Stimulated activated CD8-positive, alpha-beta memory T cell treated with anti-CD3 and anti-CD28 coated beads, Interleukin-2, amount 100 ng/mL, for 1 hour (primary cell): Measurements from ENCODE around the gene ZNF513.

Experiments
- DNase-seq, 2 donors: peaks; one replicate each; pipeline ENCODE4 v3.0.0-alpha.2; 2020; ENCODE audit warnings: low read depth in 2 of 2

Gene ZNF513

DNA sequence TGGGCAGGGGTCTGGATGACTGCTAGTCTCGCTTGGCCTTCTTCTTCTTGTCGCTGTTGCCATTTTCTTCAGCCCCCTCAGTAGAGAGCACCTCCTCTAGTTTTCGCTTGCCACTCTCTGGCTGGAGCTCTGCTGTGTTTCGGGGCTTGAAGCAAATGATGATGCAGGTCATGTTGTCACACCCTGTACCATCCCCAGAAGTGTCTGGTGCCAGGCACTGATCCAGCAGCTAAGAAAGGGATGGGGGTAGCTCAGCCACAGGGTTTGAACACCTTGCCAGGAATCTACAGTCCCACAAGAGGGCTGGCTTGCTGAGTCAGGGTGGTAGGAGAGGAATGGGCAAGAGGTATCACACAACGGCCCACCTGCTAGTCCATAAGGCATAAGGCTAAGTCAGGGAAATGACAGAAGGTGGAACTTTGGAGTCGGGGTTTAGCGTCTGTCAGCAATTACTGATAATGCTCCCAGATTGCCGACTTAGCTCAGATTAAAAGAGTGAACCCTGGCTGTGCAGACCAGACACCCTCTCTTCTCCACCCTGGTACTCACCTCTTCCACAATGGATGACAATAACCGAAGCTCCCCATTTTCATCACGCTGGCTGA is 1.1 kb upstream of the ZNF513 start:
- no peak for DNase-seq

DNA sequence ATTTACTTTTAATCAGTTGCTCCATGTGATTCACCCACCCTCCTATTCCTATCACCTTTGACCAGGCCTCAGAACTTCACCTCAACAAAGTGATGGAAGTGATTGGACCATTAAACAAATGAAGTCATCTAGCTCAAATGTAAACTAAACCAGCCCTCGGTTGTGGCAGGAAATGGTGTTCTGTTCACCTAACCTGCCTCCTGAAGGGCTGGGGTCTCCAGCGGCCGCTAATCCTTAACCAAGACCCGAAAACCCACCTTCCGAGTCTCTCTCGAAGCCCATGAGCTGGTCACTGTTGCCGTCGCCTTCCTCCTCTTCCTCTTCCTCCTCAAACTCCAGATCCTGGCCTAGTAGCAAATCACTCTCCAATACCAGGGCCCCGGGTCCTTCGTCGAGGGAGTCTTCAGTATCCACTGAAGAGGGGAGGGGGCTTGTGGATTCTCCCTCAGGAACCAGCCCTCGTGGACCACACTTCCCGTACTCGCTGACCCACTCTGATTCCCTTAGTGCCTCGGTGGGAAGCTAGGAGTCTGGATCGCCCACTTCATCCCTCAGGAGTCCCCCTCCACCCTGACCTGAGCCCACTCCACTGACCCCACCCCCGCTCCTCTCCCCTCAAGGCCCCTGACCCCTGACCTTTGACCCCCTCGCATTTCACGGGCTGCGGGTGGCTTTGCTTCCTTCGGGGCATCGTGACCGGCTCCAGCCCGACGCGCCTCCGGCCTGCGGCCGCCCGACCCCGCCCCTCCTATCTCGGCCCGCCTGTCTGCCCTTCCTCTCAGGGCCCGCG is 503 bp downstream of the ZNF513 start:
- DNase-seq: no peak

DNA sequence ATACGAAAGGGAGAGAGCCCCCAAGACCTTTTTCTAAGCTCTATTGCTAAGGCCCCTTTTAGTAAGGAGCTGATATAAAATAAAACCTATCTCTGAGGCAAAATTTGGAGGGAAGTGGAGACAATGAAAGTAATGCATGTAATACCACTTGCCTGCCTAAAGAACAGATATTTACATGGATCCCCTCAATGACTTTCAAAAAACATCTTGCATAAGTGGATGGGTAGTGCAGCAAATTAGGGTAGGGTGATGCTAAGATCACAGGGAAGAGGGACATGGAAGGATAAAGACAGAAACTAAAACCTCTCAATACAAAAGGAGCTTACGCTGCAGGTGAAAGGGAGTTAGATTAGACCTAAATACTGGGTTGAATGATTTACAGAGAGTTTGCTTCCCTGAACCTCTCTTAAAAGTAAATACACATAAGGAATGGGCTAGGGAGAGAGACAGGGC is 1.1 kb downstream of the ZNF513 start:
- DNase-seq: no peak

DNA sequence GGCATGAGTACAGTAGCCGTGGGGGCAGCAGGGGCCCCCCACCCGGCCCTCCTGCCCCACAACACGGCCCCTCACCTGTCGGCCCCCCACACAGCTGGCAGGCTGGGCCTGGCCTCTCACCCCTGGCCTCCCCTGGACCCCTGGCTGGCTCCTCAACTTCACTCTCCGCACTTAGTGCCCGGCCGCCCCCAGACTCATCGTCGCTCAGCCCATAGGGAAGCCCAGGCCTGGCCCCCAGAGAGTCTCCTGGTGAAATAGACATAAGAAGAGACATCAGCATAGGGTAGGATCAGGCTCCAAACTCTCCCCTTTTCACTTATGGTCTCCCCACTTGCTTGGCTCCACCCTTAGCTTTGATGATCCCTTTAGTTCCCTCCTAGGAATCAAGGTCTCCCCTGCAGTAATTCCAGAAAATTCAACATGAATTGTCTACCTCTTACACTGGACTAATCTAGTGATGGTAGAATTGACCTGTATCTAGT is 1.7 kb downstream of the ZNF513 start:
- no peak for DNase-seq

DNA sequence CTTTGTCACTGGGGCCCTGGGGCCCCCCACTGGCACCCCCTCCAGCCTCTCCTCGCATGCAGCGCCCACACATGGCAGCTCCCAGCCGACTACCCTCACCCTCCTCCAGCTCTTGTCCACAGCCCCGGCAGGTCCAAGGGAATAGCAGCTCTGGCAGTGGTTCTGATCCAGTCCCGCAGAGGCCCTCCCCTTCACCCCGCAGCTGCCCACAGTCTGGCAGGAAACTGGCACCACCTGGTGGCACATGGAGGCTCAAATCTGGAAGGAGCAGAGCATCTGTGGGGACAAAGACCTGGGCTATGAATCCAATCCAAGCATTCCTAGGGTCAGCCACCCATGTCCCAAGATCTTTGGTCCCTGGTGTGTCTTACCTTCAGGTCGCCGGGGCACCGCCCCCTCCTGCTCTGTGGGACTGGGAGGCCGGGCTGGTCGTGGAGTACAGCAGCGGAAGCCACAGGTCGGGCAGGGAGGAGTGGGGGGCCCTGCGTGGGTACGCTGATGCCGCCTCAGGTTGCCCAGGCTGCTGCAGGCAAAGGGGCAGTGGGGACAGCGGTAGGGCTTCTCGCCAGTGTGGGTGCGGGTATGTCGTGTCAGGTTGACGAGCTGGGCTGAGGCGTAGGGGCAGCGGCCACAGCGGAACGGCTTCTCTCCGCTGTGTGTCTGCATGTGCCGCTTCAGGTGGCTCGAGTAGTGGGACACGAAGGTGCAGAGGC is 2.3 kb downstream of the ZNF513 start:
- no peak for DNase-seq

DNA sequence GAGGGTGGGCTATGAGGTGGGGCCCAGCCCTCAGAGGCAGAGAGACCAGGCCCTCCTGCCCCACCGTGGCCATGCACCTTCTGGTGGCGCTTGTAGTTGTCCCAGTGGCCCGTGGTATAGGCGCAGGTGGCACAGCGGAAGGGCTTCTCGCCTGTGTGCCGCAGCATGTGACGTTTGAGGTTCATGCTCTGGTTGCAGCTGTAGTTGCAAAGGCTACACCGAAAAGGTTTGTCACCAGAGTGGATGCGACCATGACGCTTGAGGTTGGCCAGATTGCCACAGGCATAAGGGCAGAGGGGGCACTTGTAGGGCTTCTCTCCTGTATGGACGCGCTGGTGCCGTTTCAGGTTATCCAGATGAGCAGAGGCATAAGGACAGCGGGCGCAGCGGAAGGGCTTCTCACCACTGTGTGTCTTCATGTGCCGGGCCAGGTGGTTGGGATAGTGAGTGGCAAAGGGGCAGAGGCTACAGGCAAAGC is 2.9 kb downstream of the ZNF513 start:
- no peak for DNase-seq

DNA sequence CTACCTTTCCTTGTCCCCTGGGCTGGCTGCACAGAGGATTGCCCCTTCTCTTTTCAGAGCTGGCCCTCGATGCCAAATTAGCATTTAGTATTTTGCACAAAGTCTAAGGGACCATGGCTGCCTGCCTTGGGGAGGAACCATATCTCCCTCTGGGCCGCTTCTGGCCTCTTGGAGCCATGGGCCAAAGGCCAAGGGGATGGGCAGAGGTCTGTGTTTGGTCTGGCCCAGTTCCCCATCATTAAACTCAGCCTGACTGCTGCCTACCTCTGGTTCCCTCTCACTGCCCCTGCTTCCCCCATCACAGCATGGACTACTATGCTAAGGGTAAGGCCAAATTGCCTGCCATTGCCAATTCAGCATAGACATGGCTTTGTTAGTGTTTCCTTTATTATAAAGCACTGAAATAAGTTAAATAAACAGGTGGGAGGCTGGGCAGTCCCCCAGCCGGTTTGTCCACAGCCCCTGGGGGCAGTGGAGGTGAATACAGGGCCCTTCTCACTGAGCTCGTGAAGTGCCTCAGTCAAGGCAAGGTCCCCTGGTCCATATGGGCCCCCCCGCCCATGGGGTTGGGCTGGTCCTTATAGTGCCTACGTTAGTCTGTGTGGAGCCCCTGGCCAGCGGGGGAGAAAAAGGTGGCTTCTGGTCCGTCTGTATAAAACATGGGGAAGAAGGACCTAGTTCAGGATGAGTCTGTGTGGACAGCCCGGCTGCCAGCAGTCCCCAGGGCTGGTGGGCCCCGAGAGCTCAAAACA is 3.5 kb downstream of the ZNF513 start:
- DNase-seq: no peak

DNA sequence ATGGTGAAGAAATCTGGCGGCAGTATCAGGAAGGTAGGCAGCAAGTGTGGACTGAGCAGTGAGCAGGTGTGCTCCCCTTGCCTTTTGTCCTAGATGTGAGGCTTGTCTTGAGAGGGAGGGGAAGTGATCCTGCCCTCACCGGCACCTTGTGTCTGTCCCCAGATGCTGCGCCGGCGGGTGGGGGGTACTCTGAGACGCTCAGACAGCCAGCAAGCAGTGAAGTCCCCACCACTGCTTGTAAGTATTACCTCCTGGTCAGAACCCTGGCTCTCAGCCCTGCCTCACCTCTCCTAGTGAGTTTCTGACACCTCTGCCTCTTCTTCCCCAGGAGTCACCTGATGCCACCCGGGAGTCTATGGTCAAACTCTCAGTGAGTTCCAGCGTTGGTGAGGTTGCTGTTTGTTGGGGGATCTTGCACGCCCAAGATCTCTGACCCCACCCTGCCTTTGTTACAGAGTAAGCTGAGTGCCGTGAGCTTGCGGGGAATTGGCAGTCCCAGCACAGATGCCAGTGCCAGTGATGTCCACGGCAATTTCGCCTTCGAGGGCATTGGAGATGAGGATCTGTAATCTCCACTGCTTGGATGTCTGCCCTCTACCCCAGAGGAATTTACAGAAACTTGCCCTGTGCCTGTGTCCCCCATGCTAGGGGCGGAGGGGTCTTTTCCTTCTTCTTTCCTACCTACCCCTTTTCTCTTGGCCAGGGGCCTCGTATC is 4.2 kb downstream of the ZNF513 start:
- no peak for DNase-seq

DNA sequence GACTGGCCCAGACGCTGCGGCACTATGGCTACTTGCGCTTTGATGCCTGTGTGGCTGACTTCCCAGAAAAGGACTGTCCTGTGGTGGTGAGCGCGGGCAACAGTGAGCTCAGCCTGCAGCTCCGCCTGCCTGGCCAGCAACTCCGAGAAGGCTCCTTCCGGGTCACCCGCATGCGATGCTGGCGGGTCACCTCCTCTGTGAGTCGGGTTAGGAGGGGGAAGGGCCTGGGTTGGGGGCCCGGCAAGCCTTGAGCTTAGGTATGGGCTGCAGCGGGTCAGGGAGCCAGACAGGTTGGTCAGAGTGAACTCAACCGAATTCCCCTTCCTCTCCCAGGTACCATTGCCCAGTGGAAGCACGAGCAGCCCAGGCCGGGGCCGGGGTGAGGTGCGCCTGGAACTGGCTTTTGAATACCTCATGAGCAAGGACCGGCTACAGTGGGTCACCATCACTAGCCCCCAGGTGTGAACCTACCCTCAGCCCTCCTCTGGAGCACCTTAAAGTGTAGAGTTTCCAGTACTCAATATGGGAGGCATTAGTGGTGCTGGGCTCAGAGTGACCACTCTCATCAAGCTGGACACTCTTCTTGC is 4.9 kb downstream of the ZNF513 start:
- no peak for DNase-seq

DNA sequence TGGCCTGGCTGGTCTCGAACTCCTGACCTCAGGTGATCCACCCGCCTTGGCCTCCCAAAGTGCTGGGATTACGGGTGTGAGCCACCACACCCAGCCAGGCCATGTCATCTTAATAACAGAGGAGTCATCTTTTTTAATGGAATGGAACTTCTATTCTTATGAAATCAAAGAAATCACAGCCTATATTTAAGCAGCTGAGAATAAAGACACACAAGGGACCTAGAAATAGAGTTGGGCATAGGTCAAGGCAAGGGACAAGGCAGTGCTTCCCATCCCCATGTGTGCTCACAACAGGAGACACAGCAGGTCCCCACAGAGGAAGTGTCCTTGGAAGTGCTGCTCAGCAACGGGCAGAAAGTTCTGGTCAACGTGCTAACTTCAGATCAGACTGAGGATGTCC is 7.0 kb downstream of the ZNF513 start:
- DNase-seq: no peak

DNA sequence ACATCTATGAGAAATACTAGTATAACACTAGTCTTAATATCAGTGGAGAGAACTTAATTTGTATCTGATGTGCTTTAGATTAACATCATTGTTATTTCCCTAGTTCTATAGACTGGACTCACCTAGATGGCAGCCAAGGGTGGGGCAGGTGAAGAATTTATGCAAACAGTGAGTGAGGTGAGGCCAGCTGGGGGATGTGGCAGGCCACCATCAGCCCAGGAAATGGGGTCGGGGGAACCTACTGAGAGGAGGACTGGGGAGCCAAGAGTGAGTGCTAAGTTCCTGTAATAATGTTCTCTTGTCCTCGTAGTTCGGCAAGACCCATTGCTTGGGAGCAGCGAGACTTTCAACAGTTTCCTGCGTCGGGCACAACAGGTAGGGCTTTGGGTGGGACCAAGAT is 7.6 kb downstream of the ZNF513 start:
- no peak for DNase-seq

DNA sequence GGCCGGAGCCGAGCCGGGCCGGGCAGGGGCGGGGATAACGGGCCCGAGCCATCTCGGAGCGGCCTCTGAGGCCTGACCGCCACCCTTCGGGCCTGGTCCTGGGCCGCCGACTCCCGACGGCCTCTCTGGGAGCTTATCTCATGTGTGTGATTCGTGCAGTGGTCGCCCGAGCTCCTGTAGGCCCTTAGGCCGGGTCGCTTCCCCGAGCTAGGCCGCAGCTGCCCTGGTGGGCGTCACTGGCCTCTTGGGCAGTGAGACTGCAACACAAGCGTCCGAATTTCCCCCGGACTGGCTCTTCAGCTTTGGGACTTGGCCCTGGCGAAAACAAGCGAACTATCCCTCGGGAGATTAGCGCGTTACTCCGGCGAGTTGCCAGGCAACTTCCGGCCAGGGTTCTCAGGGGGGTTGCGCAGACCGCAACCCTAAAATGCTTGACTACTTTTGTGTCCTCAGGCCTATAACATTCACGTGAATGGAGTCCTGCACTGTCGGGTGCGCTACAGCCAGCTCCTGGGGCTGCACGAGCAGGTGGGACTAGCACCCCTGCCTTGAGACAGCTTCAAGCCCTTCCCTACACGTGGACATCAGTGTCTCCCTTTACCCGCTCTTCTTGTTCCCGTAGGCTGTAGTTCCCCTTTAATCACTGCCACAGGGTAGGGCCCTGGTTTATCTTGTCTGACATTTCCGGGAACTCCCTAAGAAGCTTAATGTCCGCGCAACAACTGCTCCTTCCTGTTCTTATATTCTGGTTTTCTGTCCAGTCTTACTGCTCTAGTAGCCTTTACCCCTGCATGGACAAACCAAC is 9.5 kb downstream of the ZNF513 start:
- no peak for DNase-seq

DNA sequence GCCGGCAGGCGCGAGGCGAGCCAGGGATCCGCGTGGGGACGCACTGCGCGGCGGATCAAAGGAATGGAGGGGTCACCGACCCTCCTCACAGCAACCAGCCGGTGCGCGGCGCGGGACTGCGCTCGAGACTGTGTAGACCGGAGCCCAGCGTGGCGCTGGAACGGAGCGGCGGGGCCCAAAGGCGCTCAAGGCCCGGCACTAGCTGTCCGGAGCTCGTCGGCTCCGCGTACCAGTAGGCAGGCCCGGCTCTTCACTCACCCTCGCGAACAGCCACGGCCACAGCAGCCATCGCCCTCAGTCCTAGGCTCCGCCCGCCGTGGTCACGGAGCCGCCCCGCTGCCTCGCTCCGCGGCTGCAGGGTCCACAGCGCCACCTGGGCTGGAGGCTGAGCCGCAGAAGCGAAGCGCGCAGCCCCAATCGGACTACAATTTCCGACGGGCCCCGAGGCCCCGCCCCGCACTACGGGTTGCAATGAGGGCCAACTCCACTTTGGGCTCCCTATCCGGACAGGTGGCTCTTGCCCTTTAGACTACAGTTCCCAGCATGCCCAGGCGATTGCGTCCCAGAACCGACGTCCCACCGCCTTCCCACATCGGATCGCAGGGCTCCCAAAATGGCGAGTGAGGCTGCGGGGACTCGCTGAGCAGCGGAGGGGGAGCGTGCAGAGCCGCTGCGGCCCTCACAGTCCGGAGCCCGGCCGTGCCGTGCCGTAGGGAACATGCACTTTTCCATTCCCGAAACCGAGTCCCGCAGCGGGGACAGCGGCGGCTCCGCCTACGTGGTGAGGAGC is 10.3 kb downstream of the ZNF513 start, which contains the start of the genes EIF2B4 and SNX17:
Gene EIF2B4 (minus strand): TSS at position 313 of the 790 bp plus-strand sequence. CDS start 24 bp downstream, at position 289.
Gene SNX17 (plus strand): TSS at position 591 of the 790 bp plus-strand sequence. CDS start 128 bp downstream, at position 719.
- peak; percentile 98 to 99 for DNase-seq

DNA sequence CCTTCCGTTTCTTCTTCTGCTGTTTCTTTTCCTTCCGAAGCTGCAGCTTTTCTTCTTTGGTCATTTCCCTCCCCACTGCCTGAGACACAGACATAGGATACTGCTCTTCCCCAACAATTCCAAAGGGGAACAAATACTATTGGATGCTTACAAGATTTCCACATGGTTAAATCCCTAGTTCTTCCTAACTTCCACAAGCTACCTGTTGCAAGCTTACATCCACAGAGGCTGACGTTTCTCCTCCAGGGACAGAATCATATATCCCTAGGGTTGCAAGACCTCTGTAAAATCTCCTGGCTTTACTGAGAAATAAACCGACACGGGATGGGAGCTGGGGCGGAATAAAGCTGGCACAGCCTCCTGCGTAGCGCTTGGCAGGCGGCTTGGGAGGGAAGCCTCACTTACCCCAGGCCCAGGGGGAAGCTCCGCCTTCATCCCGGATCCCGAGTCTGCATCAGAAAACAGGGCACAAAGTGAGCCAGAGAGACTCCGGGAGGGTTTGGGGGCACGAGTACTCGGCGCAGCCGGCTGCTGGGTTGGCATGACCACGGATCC is 11.0 kb downstream of the ZNF513 start:
- no peak for DNase-seq

DNA sequence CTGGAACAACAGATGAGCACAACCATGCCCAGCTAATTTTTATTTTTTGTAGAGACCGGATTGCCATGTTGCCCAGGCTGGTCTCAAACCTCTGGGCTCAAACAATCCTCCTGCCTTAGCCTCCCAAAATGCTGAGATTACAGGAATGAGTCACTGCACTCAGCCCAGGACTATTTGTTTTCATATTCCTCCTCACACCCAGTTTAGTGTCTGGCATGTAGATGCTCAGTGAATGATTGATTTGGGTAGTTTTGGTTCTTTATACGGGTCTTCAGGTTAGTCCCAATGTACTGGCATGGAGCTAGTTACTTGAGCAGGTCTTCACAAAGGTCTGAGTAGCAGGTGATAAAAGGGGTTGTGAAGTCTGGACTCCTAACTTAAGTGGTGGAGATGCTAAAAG is 16.6 kb downstream of the ZNF513 start:
- DNase-seq: no peak

DNA sequence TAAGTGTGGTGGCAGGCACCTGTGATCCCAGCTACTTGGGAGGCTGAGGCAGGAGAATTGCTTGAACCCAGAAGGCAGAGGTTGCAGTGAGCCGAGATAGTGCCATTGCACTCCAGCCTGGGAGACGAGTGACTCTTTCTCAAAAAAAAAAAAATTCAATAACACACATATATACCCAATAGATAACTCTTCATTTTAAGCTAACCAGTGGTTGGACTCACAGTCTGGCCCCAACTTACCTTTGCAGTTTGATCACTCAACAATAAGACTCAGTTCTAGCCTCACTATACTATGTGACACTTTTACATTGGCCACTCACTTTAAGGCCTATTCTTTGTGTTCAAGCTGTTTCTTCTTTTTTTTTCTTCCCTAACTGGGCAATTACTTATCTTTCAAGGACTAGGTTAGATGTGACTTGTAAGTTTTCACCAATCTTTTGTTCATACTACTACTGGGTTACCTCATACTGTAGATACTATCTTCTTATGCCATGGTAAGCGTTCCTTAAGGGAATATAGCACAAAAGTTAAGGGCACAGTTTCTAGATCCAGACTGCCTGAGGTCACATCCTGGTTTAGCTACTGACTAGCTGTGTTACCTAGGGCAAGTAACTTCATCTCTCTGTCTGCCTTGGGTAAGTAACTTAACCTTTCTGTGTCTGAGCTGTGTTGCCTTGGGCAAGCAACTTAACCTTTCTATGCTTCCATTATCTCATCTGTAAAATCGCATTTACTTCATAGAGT is 17.7 kb downstream of the ZNF513 start:
- DNase-seq: no peak

DNA sequence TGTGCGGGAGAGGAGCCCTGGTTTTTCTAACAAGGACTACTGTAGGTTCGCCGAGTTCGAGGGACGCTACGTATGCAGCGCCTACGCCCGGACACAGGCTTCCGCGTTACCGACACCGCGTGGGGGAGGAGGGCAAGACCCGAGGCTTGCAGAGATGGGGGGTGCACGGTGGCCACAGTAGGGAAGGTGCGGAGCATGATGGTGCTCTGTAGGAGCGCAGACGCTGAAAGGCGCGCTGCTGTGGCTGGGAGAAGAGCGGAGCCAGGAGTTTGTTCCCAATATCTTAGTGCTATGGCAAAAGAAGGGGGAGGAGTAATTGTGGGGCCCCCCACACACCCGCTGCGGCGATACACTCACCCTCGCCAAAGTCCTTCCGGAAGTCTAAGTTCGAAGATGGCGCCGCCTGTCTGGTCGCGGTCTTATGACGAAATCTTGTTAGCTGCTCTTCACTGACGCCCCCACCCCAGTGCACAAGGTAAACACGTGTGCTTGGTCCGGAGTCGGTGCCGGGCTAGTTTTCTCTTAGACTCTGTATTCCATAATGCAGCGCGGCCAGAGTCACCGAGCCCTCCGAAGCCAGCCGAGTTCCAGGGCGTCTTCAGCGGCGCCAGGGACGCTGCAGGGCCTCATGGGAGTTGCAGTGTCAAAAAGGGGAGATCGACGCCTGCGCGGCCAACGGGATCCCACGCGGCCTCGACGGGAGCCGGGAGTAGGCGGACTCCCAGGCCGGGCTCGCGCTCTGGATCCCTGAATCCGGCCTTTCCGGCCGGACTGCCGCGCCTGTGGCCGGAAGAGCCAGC is 24.0 kb downstream of the ZNF513 start, which contains the start of gene GTF3C2:
Gene GTF3C2 (minus strand): TSS at position 383 of the 800 bp plus-strand sequence. CDS start 13,210 bp downstream, outside the sequence.
- peak; percentile 83 to 85 for DNase-seq
